Measurements from ENCODE around the gene KCNRG. TPM values are rescaled to one million over a fixed set of nuclear protein-coding genes. Genes with fewer than 3 reads are reported as not detected.

The KCNRG gene
- total RNA-seq, 1 experiment from 2014 or later = 0.15 TPM

- ATAC-seq (no peak), DNase-seq (no peak)
- H3K9me3 ChIP-seq (ENCODE audit: low read length) = no peaks in the 10 kb centered on the region
- peak overlapping the region; percentile 79 for H3K27ac ChIP-seq (ENCODE audit: low read length)
- H3K79me2 ChIP-seq (ENCODE audit: low read length) = no peaks in the 10 kb centered on the region
- no peaks in the 10 kb centered on the region for H4K20me1 ChIP-seq (ENCODE audit: low read length)
- H3K4me3 ChIP-seq (ENCODE audit: low read length) = no peak overlapping the region
- CTCF ChIA-PET = interaction anchor here (0.5 to 1.2 kb wide), 3 partner anchors 21 to 936 kb away, joined by 3 to 8 read pairs (median 7); partner anchors contain the start of gene TRIM13
- TSS peak; percentile 80 for BruUV-seq (replicated peaks)
- H3K4me1 ChIP-seq (ENCODE audit: insufficient read depth, low read length) = peaks cover 13% of the 10 kb centered on the region
- intact Hi-C loops (cut with micrococcal nuclease) = loop anchor here (2.0 to 10.0 kb wide), 4 partner anchors 39 to 936 kb away; partner anchors contain the start of gene SPRYD7
- no peaks in the 10 kb centered on the region for H3F3A ChIP-seq (ENCODE audit: low read length, unreplicated experiment)
- no peaks in the 10 kb centered on the region for H3K9me2 ChIP-seq (replicated peaks; ENCODE audit: low read length)
- peak overlapping the region; percentile 78 for H2AFZ ChIP-seq (ENCODE audit: low read length)
- peak overlapping the region; percentile 16; the same call in 1 of the 2 replicates for H3K9ac ChIP-seq (ENCODE audit: low read length)
- no peaks in the 10 kb centered on the region for H3K27me3 ChIP-seq (ENCODE audit: low read length)
- no peaks in the 10 kb centered on the region for H3K36me3 ChIP-seq (ENCODE audit: low read depth, low read length)
- peak overlapping the region; percentile 79 for H3K4me2 ChIP-seq (ENCODE audit: low read length)
- POLR2A ChIA-PET (ENCODE audit: unreplicated experiment) = no interaction called here
- TF ChIP-seq EZH2 (IDR thresholded peaks at IDR 0.05; ENCODE audit: low read length, unreplicated experiment) (no peak), CTCF (conservative IDR thresholded peaks at IDR 0.05; ENCODE audit: low read depth, low read length) (no peak), EZH2phosphoT487 (IDR thresholded peaks at IDR 0.05; ENCODE audit: borderline replicate concordance, low read length) (no peak)
Measured at GRCh38 chr13:49975826-49976225, 39.4 kb upstream of the KCNRG start.

GRCh38 chr13:49976314-49977258 is 38.7 kb upstream of the KCNRG start:
- intact Hi-C loops (cut with micrococcal nuclease) = loop anchor here (2.0 to 10.0 kb wide), 4 partner anchors 40 to 936 kb away; partner anchors contain the start of gene SPRYD7
- peak overlapping the region; percentile 16; the same call in 1 of the 2 replicates for H3K9ac ChIP-seq (ENCODE audit: low read length)
- peak; percentile 91 for ATAC-seq

More at GRCh38 chr13:49976314-49977258, 38.7 kb upstream of the KCNRG start:
- H3K9me3 ChIP-seq (ENCODE audit: low read length) = no peaks in the 10 kb centered on the region
- no peaks in the 10 kb centered on the region for H3K79me2 ChIP-seq (ENCODE audit: low read length)
- no peaks in the 10 kb centered on the region for H3K27me3 ChIP-seq (ENCODE audit: low read length)
- BruUV-seq (replicated peaks) = no TSS peak
- no peaks in the 10 kb centered on the region for H3K36me3 ChIP-seq (ENCODE audit: low read depth, low read length)
- DNase-seq = peak; percentile 72
- peak; percentile 93 for TF ChIP-seq CTCF (conservative IDR thresholded peaks at IDR 0.05; ENCODE audit: low read depth, low read length)
- no peak for TF ChIP-seq EZH2phosphoT487 (IDR thresholded peaks at IDR 0.05; ENCODE audit: borderline replicate concordance, low read length)
- CTCF ChIA-PET = interaction anchor here (0.5 to 1.2 kb wide), 8 partner anchors 21 to 935 kb away, joined by 3 to 10 read pairs (median 4); partner anchors contain the start of genes SPRYD7 and TRIM13
- no peaks in the 10 kb centered on the region for H3F3A ChIP-seq (ENCODE audit: low read length, unreplicated experiment)
- H3K4me1 ChIP-seq (ENCODE audit: insufficient read depth, low read length) = peaks cover 13% of the 10 kb centered on the region
- H3K4me2 ChIP-seq (ENCODE audit: low read length) = peak overlapping the region; percentile 79
- POLR2A ChIA-PET (ENCODE audit: unreplicated experiment) = interaction anchor here (0.7 kb wide), 1 partner anchor 150 kb away, joined by 3 read pairs; no protein-coding TSS in a partner anchor
- no peaks in the 10 kb centered on the region for H4K20me1 ChIP-seq (ENCODE audit: low read length)
- H3K4me3 ChIP-seq (ENCODE audit: low read length) = peak overlapping the region; percentile 41; the same call in 1 of the 2 replicates
- H3K9me2 ChIP-seq (replicated peaks; ENCODE audit: low read length) = no peaks in the 10 kb centered on the region
- peak overlapping the region; percentile 79 for H3K27ac ChIP-seq (ENCODE audit: low read length)
- H2AFZ ChIP-seq (ENCODE audit: low read length) = peak overlapping the region; percentile 78

Data from PC-3 (cell line).